HEK293 (cell line): ENCODE results near the gene KANK3.

Experiments
- CTCF ChIA-PET: fragments of 350-600 bp; formaldehyde crosslinking; extraction: SDS; loops from one replicate; lab custom pipeline; 2021; ENCODE audit warnings: antibody characterized with exemption; lab: Yijun Ruan, JAX
- POLR2A ChIA-PET: fragments of 300-600 bp; formaldehyde crosslinking; extraction: SDS; loops from one replicate; lab custom pipeline; 2020; ENCODE audit warnings: antibody characterized with exemption, inconsistent platforms; lab: Yijun Ruan, JAX
- H3K27ac ChIP-seq: fragments of 200-500 bp; sonication (Bioruptor generic); 2 replicates; pipeline ENCODE4 v1.5.1; 2014; ENCODE audit warnings: low read depth, low read length, control low read depth, inconsistent platforms; ENCODE audit errors: extremely low read depth
- H3K36me3 ChIP-seq, 2 experiments: fragments of 200-500 bp in 1 of 2; sonication (Bioruptor generic) in 1 of 2; 1 replicate in 1 of 2; 2 replicates in 1 of 2; pipeline ENCODE4 v1.5.1; 2014 to 2017; ENCODE audit warnings: inconsistent platforms in 2 of 2, low read length in 2 of 2; ENCODE audit not compliant: control insufficient read depth in 2 of 2, insufficient read depth in 1 of 2
- H3K4me1 ChIP-seq: fragments of 200-500 bp; sonication (Bioruptor generic); 2 replicates; pipeline ENCODE4 v1.5.1; 2014; ENCODE audit warnings: mild to moderate bottlenecking, low read length, inconsistent platforms; ENCODE audit not compliant: control insufficient read depth, insufficient read depth
- H3K4me3 ChIP-seq: 2 replicates; pipeline ENCODE4 v1.5.1; 2011; ENCODE audit warnings: low read depth, mild to moderate bottlenecking, control low read depth, low read length, moderate library complexity
- H3K9me3 ChIP-seq: fragments of 200-500 bp; sonication (Bioruptor generic); 2 replicates; pipeline ENCODE4 v1.5.1; 2014; ENCODE audit warnings: low read depth, low read length, inconsistent platforms; ENCODE audit not compliant: control insufficient read depth, insufficient read depth
- EGR2 ChIP-seq: fragments of 450-650 bp; formaldehyde crosslinking; IDR thresholded peaks from 2 replicates; pipeline ENCODE4 v1.5.1; 2016; ENCODE audit warnings: low read depth, missing biosample characterization, missing genetic modification characterization
- KLF10 ChIP-seq: fragments of 450-650 bp; IDR thresholded peaks from 2 replicates; pipeline ENCODE4 v1.5.1; 2018; ENCODE audit warnings: missing biosample characterization, mild to moderate bottlenecking, missing genetic modification characterization
- KLF9 ChIP-seq: fragments of 450-650 bp; formaldehyde crosslinking; IDR thresholded peaks from 2 replicates; pipeline ENCODE4 v1.5.1; 2016; ENCODE audit warnings: missing biosample characterization, missing genetic modification characterization, low read depth
- OSR2 ChIP-seq: fragments of 450-650 bp; formaldehyde crosslinking; IDR thresholded peaks from 2 replicates; pipeline ENCODE4 v1.5.1; 2016; ENCODE audit warnings: missing biosample characterization, missing genetic modification characterization
- OVOL3 ChIP-seq: fragments of 450-650 bp; formaldehyde crosslinking; IDR thresholded peaks from 2 replicates; pipeline ENCODE4 v1.5.1; 2016; ENCODE audit warnings: missing biosample characterization, missing genetic modification characterization
- SETDB1 ChIP-seq: IDR thresholded peaks from one replicate; pipeline ENCODE4 v1.6.1; 2017; ENCODE audit warnings: mild to moderate bottlenecking, low read length, moderate library complexity, mixed read lengths; ENCODE audit not compliant: insufficient read length
- SP2 ChIP-seq: fragments of 450-650 bp; formaldehyde crosslinking; IDR thresholded peaks from 2 replicates; pipeline ENCODE4 v1.5.1; 2016; ENCODE audit warnings: missing biosample characterization, missing genetic modification characterization
- ZNF121 ChIP-seq: fragments of 450-650 bp; formaldehyde crosslinking; IDR thresholded peaks from 2 replicates; pipeline ENCODE4 v1.5.1; 2016; ENCODE audit warnings: missing biosample characterization, missing genetic modification characterization
- ZNF221 ChIP-seq: fragments of 450-650 bp; formaldehyde crosslinking; IDR thresholded peaks from 2 replicates; pipeline ENCODE4 v1.5.1; 2017; ENCODE audit warnings: missing biosample characterization, missing genetic modification characterization, borderline replicate concordance
- ZNF23 ChIP-seq: fragments of 450-650 bp; formaldehyde crosslinking; IDR thresholded peaks from 2 replicates; pipeline ENCODE4 v1.5.1; 2016; ENCODE audit warnings: missing biosample characterization, missing genetic modification characterization, borderline replicate concordance
- ZNF266 ChIP-seq: fragments of 450-650 bp; formaldehyde crosslinking; IDR thresholded peaks from 2 replicates; pipeline ENCODE4 v1.5.1; 2016; ENCODE audit warnings: missing biosample characterization, missing genetic modification characterization, low read depth
- ZNF324 ChIP-seq: fragments of 450-650 bp; formaldehyde crosslinking; IDR thresholded peaks from 2 replicates; pipeline ENCODE4 v1.5.1; 2016; ENCODE audit warnings: missing biosample characterization, missing genetic modification characterization
- ZNF404 ChIP-seq: fragments of 450-650 bp; formaldehyde crosslinking; IDR thresholded peaks from 2 replicates; pipeline ENCODE4 v1.5.1; 2017; ENCODE audit warnings: missing biosample characterization, missing genetic modification characterization
- ZNF473 ChIP-seq: fragments of 450-650 bp; formaldehyde crosslinking; IDR thresholded peaks from 2 replicates; pipeline ENCODE4 v1.5.1; 2017; ENCODE audit warnings: missing biosample characterization, missing genetic modification characterization
- ZNF514 ChIP-seq: fragments of 450-650 bp; formaldehyde crosslinking; IDR thresholded peaks from 2 replicates; pipeline ENCODE4 v1.5.1; 2016; ENCODE audit warnings: missing biosample characterization, missing genetic modification characterization
- ZNF624 ChIP-seq: fragments of 450-650 bp; formaldehyde crosslinking; IDR thresholded peaks from 2 replicates; pipeline ENCODE4 v1.5.1; 2017; ENCODE audit warnings: missing biosample characterization, missing genetic modification characterization
- ZNF791 ChIP-seq: fragments of 450-650 bp; formaldehyde crosslinking; IDR thresholded peaks from 2 replicates; pipeline ENCODE4 v1.5.1; 2016; ENCODE audit warnings: missing biosample characterization, missing genetic modification characterization
- TF ChIP-seq, protein P1 (sequence below): fragments of 450-650 bp; formaldehyde crosslinking; IDR thresholded peaks from 2 replicates; pipeline ENCODE4 v1.5.1; 2017; ENCODE audit warnings: missing biosample characterization, mild to moderate bottlenecking, missing genetic modification characterization, moderate library complexity
- TF ChIP-seq, protein P2 (sequence below): fragments of 450-650 bp; formaldehyde crosslinking; IDR thresholded peaks from 2 replicates; pipeline ENCODE4 v1.5.1; 2016; ENCODE audit warnings: missing biosample characterization, missing genetic modification characterization, low read depth
- TF ChIP-seq, protein P3 (sequence below): fragments of 450-650 bp; formaldehyde crosslinking; IDR thresholded peaks from 2 replicates; pipeline ENCODE4 v1.5.1; 2017; ENCODE audit warnings: missing biosample characterization, missing genetic modification characterization
- TF ChIP-seq, protein P4 (sequence below): fragments of 450-650 bp; formaldehyde crosslinking; IDR thresholded peaks from 2 replicates; pipeline ENCODE4 v1.5.0; 2017; ENCODE audit warnings: missing biosample characterization, missing genetic modification characterization, borderline replicate concordance
- TF ChIP-seq, protein P5 (sequence below): fragments of 450-650 bp; formaldehyde crosslinking; IDR thresholded peaks from 2 replicates; pipeline ENCODE4 v1.5.1; 2016; ENCODE audit warnings: missing biosample characterization, missing genetic modification characterization, borderline replicate concordance
- TF ChIP-seq, protein P6 (sequence below): fragments of 450-650 bp; formaldehyde crosslinking; IDR thresholded peaks from 2 replicates; pipeline ENCODE4; 2016; ENCODE audit warnings: missing biosample characterization, missing genetic modification characterization
- TF ChIP-seq, protein P7 (sequence below): sonication (generic); formaldehyde crosslinking; IDR thresholded peaks from 2 replicates; pipeline ENCODE4 v1.8.1; 2022; ENCODE audit warnings: mild to moderate bottlenecking, moderate library complexity, missing genetic modification reagents

KANK3 gene

DNA sequence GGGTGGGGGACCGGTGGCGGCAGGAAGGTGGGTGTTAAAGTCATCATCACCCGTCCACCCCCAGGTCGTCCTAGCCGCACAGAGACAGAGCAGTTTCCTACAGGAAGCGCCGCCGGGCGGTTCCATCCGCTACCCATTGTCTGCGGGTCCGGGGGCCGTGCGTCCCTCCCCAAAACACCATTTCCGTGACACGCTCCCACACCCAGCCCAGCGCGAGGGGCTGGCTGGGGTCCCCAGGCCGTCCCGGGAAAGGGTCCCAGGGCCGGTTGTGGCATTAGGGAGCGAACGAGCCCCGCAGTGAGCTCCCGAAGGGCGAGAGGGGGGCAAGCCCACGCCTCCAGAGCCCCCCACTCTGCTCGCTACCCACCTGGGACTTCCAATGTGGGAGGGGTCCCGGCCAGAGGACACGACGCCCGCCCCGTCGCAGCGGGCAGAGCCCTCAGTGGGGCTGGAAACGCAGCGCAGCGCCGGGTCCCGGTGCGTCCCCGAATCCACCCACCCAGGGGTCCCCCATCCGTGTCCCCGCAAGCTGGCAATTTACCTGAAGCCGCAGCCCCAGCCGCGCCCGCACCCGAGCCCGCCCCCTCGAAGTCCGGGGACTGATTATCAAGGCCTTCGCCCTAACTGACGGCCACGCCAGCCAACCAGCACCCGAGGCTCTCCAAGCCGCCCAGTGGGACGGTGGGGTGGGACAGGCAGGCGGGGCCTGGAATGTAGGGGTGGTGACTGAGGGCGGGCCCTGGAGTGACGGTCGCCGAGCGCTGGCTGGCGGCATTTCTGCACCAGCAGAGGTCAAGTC lies at the start of gene KANK3:
KANK3 (minus strand) TSS at position 579 of the 799 bp plus-strand sequence. CDS start 5,434 bp downstream, outside the sequence.
- H3K36me3 ChIP-seq: no peaks in the 10 kb centered on the region
- H3K4me1 ChIP-seq: no peaks in the 10 kb centered on the region
- CTCF ChIA-PET: interaction anchor here (0.6 to 1.2 kb wide), 3 partner anchors 11 to 241 kb away, joined by 3 to 4 read pairs (median 3); no protein-coding TSS in a partner anchor
- POLR2A ChIA-PET: interaction anchor here (1.2 kb wide), 1 partner anchor 70 kb away, joined by 3 read pairs; the partner anchor contains the start of gene MARCHF2
- peak within 1 kb of the TSS; percentile 33 for H3K4me3 ChIP-seq
- H3K9me3 ChIP-seq: no peaks in the 10 kb centered on the region
- no peak within 1 kb of the TSS for H3K27ac ChIP-seq
- TF ChIP-seq, protein P1, sequence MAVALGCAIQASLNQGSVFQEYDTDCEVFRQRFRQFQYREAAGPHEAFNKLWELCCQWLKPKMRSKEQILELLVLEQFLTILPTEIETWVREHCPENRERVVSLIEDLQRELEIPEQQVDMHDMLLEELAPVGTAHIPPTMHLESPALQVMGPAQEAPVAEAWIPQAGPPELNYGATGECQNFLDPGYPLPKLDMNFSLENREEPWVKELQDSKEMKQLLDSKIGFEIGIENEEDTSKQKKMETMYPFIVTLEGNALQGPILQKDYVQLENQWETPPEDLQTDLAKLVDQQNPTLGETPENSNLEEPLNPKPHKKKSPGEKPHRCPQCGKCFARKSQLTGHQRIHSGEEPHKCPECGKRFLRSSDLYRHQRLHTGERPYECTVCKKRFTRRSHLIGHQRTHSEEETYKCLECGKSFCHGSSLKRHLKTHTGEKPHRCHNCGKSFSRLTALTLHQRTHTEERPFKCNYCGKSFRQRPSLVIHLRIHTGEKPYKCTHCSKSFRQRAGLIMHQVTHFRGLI (tag by site-specific recombination): peak; percentile 59; the same call in 1 of the 2 replicates
- TF ChIP-seq, protein P2, sequence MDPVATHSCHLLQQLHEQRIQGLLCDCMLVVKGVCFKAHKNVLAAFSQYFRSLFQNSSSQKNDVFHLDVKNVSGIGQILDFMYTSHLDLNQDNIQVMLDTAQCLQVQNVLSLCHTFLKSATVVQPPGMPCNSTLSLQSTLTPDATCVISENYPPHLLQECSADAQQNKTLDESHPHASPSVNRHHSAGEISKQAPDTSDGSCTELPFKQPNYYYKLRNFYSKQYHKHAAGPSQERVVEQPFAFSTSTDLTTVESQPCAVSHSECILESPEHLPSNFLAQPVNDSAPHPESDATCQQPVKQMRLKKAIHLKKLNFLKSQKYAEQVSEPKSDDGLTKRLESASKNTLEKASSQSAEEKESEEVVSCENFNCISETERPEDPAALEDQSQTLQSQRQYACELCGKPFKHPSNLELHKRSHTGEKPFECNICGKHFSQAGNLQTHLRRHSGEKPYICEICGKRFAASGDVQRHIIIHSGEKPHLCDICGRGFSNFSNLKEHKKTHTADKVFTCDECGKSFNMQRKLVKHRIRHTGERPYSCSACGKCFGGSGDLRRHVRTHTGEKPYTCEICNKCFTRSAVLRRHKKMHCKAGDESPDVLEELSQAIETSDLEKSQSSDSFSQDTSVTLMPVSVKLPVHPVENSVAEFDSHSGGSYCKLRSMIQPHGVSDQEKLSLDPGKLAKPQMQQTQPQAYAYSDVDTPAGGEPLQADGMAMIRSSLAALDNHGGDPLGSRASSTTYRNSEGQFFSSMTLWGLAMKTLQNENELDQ (tag by site-specific recombination): no peak
- TF ChIP-seq SETDB1 (no peak), KLF10 (0 out of 2 replicates have a peak, but pooled peaks have one; percentile 24), ZNF404 (tag by site-specific recombination) (no peak), ZNF266 (tag by site-specific recombination) (no peak), SP2 (tag by site-specific recombination) (peak; percentile 96), ZNF121 (tag by site-specific recombination) (no peak), ZNF23 (no peak), KLF9 (peak; percentile 36; the same call in 1 of the 2 replicates), ZNF514 (tag by site-specific recombination) (no peak), ZNF791 (tag by site-specific recombination) (no peak), ZNF221 (tag by site-specific recombination) (no peak), ZNF324 (tag by site-specific recombination) (no peak), ZNF473 (tag by site-specific recombination) (no peak), EGR2 (no peak; the same call in 1 of the 2 replicates), OVOL3 (tag by site-specific recombination) (no peak), OSR2 (tag by site-specific recombination) (no peak), ZNF624 (tag by site-specific recombination) (no peak)
- TF ChIP-seq, protein P3, sequence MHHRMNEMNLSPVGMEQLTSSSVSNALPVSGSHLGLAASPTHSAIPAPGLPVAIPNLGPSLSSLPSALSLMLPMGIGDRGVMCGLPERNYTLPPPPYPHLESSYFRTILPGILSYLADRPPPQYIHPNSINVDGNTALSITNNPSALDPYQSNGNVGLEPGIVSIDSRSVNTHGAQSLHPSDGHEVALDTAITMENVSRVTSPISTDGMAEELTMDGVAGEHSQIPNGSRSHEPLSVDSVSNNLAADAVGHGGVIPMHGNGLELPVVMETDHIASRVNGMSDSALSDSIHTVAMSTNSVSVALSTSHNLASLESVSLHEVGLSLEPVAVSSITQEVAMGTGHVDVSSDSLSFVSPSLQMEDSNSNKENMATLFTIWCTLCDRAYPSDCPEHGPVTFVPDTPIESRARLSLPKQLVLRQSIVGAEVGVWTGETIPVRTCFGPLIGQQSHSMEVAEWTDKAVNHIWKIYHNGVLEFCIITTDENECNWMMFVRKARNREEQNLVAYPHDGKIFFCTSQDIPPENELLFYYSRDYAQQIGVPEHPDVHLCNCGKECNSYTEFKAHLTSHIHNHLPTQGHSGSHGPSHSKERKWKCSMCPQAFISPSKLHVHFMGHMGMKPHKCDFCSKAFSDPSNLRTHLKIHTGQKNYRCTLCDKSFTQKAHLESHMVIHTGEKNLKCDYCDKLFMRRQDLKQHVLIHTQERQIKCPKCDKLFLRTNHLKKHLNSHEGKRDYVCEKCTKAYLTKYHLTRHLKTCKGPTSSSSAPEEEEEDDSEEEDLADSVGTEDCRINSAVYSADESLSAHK: no peak
- TF ChIP-seq, protein P4, sequence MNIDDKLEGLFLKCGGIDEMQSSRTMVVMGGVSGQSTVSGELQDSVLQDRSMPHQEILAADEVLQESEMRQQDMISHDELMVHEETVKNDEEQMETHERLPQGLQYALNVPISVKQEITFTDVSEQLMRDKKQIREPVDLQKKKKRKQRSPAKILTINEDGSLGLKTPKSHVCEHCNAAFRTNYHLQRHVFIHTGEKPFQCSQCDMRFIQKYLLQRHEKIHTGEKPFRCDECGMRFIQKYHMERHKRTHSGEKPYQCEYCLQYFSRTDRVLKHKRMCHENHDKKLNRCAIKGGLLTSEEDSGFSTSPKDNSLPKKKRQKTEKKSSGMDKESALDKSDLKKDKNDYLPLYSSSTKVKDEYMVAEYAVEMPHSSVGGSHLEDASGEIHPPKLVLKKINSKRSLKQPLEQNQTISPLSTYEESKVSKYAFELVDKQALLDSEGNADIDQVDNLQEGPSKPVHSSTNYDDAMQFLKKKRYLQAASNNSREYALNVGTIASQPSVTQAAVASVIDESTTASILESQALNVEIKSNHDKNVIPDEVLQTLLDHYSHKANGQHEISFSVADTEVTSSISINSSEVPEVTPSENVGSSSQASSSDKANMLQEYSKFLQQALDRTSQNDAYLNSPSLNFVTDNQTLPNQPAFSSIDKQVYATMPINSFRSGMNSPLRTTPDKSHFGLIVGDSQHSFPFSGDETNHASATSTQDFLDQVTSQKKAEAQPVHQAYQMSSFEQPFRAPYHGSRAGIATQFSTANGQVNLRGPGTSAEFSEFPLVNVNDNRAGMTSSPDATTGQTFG (tag by site-specific recombination): no peak
- TF ChIP-seq, protein P5, sequence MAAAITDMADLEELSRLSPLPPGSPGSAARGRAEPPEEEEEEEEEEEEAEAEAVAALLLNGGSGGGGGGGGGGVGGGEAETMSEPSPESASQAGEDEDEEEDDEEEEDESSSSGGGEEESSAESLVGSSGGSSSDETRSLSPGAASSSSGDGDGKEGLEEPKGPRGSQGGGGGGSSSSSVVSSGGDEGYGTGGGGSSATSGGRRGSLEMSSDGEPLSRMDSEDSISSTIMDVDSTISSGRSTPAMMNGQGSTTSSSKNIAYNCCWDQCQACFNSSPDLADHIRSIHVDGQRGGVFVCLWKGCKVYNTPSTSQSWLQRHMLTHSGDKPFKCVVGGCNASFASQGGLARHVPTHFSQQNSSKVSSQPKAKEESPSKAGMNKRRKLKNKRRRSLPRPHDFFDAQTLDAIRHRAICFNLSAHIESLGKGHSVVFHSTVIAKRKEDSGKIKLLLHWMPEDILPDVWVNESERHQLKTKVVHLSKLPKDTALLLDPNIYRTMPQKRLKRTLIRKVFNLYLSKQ: no peak
- TF ChIP-seq, protein P6, sequence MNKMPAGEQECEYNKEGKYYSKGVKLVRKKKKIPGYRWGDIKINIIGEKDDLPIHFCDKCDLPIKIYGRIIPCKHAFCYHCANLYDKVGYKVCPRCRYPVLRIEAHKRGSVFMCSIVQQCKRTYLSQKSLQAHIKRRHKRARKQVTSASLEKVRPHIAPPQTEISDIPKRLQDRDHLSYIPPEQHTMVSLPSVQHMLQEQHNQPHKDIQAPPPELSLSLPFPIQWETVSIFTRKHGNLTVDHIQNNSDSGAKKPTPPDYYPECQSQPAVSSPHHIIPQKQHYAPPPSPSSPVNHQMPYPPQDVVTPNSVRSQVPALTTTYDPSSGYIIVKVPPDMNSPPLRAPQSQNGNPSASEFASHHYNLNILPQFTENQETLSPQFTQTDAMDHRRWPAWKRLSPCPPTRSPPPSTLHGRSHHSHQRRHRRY (tag by site-specific recombination): no peak
- TF ChIP-seq, protein P7, sequence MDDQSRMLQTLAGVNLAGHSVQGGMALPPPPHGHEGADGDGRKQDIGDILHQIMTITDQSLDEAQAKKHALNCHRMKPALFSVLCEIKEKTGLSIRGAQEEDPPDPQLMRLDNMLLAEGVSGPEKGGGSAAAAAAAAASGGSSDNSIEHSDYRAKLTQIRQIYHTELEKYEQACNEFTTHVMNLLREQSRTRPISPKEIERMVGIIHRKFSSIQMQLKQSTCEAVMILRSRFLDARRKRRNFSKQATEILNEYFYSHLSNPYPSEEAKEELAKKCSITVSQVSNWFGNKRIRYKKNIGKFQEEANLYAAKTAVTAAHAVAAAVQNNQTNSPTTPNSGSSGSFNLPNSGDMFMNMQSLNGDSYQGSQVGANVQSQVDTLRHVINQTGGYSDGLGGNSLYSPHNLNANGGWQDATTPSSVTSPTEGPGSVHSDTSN: peak; percentile 95
